SK-N-SH (cell line): Measurements from ENCODE around the gene DHRS1. TPM values are rescaled to one million over a fixed set of nuclear protein-coding genes. Genes with fewer than 3 reads are reported as not detected.

Experiments
- CTCF ChIA-PET: fragments of 300-600, 350-600 bp; formaldehyde crosslinking; extraction: SDS; loops from one replicate; lab custom pipeline; 2021; lab: Yijun Ruan, JAX
- POLR2A ChIA-PET: fragments of 350-600 bp; sonication (Branson Sonifier 250); formaldehyde crosslinking; extraction: SDS; loops from one replicate; lab custom pipeline; 2020; ENCODE audit warnings: antibody characterized with exemption, inconsistent platforms; lab: Yijun Ruan, JAX
- DNase-seq: peaks from one replicate; pipeline ENCODE4 v3.0.0; 2012
- H2AFZ ChIP-seq: fragments of 200-600 bp; sonication (generic); 2 replicates; pipeline ENCODE4 v1.8.1; 2016; ENCODE audit warnings: antibody characterized with exemption, mild to moderate bottlenecking, low read depth
- H3F3A ChIP-seq: fragments of 200-600 bp; sonication (generic); replicated peaks from 2 replicates; pipeline ENCODE3; 2016; ENCODE audit warnings: antibody characterized with exemption, mild to moderate bottlenecking; ENCODE audit not compliant: insufficient read depth
- H3K27ac ChIP-seq, 2 experiments: fragments of 200-500 bp in 1 of 2; fragments of 200-600 bp in 1 of 2; sonication (Bioruptor generic) in 1 of 2; sonication (generic), shearing (Covaris generic) in 1 of 2; 2 replicates each; pipeline versions ENCODE4 v1.5.1 to v1.6.1; 2014 to 2016; ENCODE audit warnings: low read depth in 2 of 2, inconsistent platforms in 1 of 2, low read length in 1 of 2, mild to moderate bottlenecking in 1 of 2, mixed read lengths in 1 of 2
- H3K27me3 ChIP-seq: fragments of 200-600 bp; sonication (generic), shearing (Covaris generic); 2 replicates; pipeline ENCODE4 v1.6.1; 2016; ENCODE audit warnings: mixed run types; ENCODE audit not compliant: insufficient read depth
- H3K36me3 ChIP-seq, 2 experiments: fragments of 200-500 bp in 1 of 2; fragments of 200-600 bp in 1 of 2; sonication (Bioruptor generic) in 1 of 2; sonication (generic) in 1 of 2; replicated peaks in 1 of 2; 2 replicates each; pipeline versions ENCODE3 to v1.5.1; 2014 to 2016; ENCODE audit warnings: low read length in 1 of 2, mild to moderate bottlenecking in 1 of 2; ENCODE audit not compliant: insufficient read depth in 2 of 2, control insufficient read depth in 1 of 2
- H3K4me1 ChIP-seq, 2 experiments: fragments of 200-500 bp in 1 of 2; fragments of 200-600 bp in 1 of 2; sonication (Bioruptor generic) in 1 of 2; sonication (generic), shearing (Covaris generic) in 1 of 2; 2 replicates each; pipeline versions ENCODE4 v1.5.1 to v1.6.1; 2014 to 2016; ENCODE audit warnings: low read depth in 1 of 2, low read length in 1 of 2, mixed run types in 1 of 2; ENCODE audit not compliant: insufficient read depth in 2 of 2, control insufficient read depth in 1 of 2
- H3K4me2 ChIP-seq: fragments of 200-600 bp; sonication (generic), shearing (Covaris generic); 2 replicates; pipeline ENCODE4 v1.6.1; 2017; ENCODE audit warnings: mixed run types
- H3K4me3 ChIP-seq, 2 experiments: fragments of 200-500 bp in 1 of 2; fragments of 200-600 bp in 1 of 2; sonication (Bioruptor generic) in 1 of 2; sonication (generic), shearing (Covaris generic) in 1 of 2; 2 replicates each; pipeline versions ENCODE4 v1.5.1 to v1.8.1; 2014 to 2016; ENCODE audit warnings: low read depth in 2 of 2, inconsistent platforms in 1 of 2, low read length in 1 of 2, mild to moderate bottlenecking in 1 of 2, mixed read lengths in 1 of 2, moderate library complexity in 1 of 2
- H3K79me2 ChIP-seq: fragments of 200-600 bp; sonication (generic); 2 replicates; pipeline ENCODE4 v1.8.1; 2017; ENCODE audit warnings: mild to moderate bottlenecking; ENCODE audit not compliant: insufficient read depth
- H3K9ac ChIP-seq: fragments of 200-600 bp; sonication (generic); 2 replicates; pipeline ENCODE4 v1.6.1; 2017; ENCODE audit warnings: mixed run types
- H3K9me2 ChIP-seq: fragments of 200-600 bp; sonication (generic); 2 replicates; pipeline ENCODE4 v1.6.1; 2017; ENCODE audit warnings: mixed run types
- H3K9me3 ChIP-seq: fragments of 200-600 bp; sonication (generic); 2 replicates; pipeline ENCODE4 v1.6.1; 2017; ENCODE audit warnings: mixed run types, mild to moderate bottlenecking, moderate library complexity
- H4K20me1 ChIP-seq: fragments of 200-600 bp; sonication (generic); 2 replicates; pipeline ENCODE4 v1.6.1; 2017; ENCODE audit warnings: mild to moderate bottlenecking, mixed run types; ENCODE audit not compliant: insufficient read depth
- CHD2 ChIP-seq: fragments of 150-350 bp; IDR thresholded peaks from 2 replicates; pipeline ENCODE4 v1.6.1; 2018; ENCODE audit warnings: low read length; ENCODE audit not compliant: partially characterized antibody
- EP300 ChIP-seq, 2 experiments: IDR thresholded peaks; 2 replicates each; pipeline versions ENCODE4 v1.4.0 to v1.6.1; 2012; ENCODE audit warnings: borderline replicate concordance in 1 of 2, low read depth in 1 of 2, low read length in 1 of 2
- EZH2phosphoT487 ChIP-seq: fragments of 200-600 bp; sonication (generic); IDR thresholded peaks from 2 replicates; pipeline ENCODE4 v1.6.1; 2017; ENCODE audit warnings: low read depth, mixed run types, mild to moderate bottlenecking, antibody characterized with exemption, moderate library complexity, borderline replicate concordance
- FOSL2 ChIP-seq: IDR thresholded peaks from 2 replicates; pipeline ENCODE4 v1.4.0; 2012; ENCODE audit warnings: low read depth, mild to moderate bottlenecking, moderate library complexity, borderline replicate concordance
- GABPA ChIP-seq: IDR thresholded peaks from 2 replicates; pipeline ENCODE4 v1.4.0; 2012; ENCODE audit warnings: low read depth, mild to moderate bottlenecking
- GATA2 ChIP-seq: sonication (generic); formaldehyde crosslinking; IDR thresholded peaks from 2 replicates; pipeline ENCODE4 v1.5.0; 2020; ENCODE audit warnings: mild to moderate bottlenecking, missing genetic modification reagents
- JUND ChIP-seq: IDR thresholded peaks from 2 replicates; pipeline ENCODE4 v1.4.0; 2012
- MEF2A ChIP-seq: IDR thresholded peaks from 2 replicates; pipeline ENCODE4 v1.4.0; 2012; ENCODE audit warnings: low read depth, borderline replicate concordance
- MXI1 ChIP-seq: IDR thresholded peaks from 2 replicates; pipeline ENCODE4 v1.6.1; 2012; ENCODE audit warnings: mild to moderate bottlenecking, low read depth, low read length, improper control_type of control experiment
- NRF1 ChIP-seq: IDR thresholded peaks from 2 replicates; pipeline ENCODE4 v1.6.1; 2012; ENCODE audit warnings: low read depth, mild to moderate bottlenecking, low read length
- POLR2AphosphoS5 ChIP-seq: IDR thresholded peaks from 2 replicates; pipeline ENCODE4 v1.6.1; 2012; ENCODE audit warnings: low read depth, low read length
- RAD21 ChIP-seq: IDR thresholded peaks from 2 replicates; pipeline ENCODE4 v1.6.1; 2012; ENCODE audit warnings: mild to moderate bottlenecking, low read length
- RFX5 ChIP-seq: IDR thresholded peaks from 2 replicates; pipeline ENCODE4 v1.6.1; 2012; ENCODE audit warnings: mild to moderate bottlenecking, improper control_type of control experiment, low read length
- SIN3A ChIP-seq: IDR thresholded peaks from 2 replicates; pipeline ENCODE4 v1.6.1; 2012; ENCODE audit warnings: low read depth, mild to moderate bottlenecking, low read length, moderate library complexity, borderline replicate concordance
- SMC3 ChIP-seq: IDR thresholded peaks from 2 replicates; pipeline ENCODE4 v1.6.1; 2012; ENCODE audit warnings: low read depth, low read length, improper control_type of control experiment
- TAF1 ChIP-seq: IDR thresholded peaks from 2 replicates; pipeline ENCODE4 v1.6.1; 2012; ENCODE audit warnings: low read depth, mild to moderate bottlenecking, low read length, moderate library complexity, borderline replicate concordance
- WGBS: methylation state at CpG from one replicate; pipeline ENCODE4 v1.1.6; 2017; ENCODE audit warnings: low lambda C conversion rate; 5-methylcytosine and 5-hydroxymethylcytosine counted together
- polyA plus RNA-seq, 3 experiments: library from polyadenylated mRNA; depleted of rRNA; stranded (reverse); fragments of >200 nt; gene quantifications; 2 replicates each; pipeline ENCODE4 v1.2.3, GENCODE V29; 2012
- TF ChIP-seq, protein P1 (sequence below): IDR thresholded peaks from 2 replicates; pipeline ENCODE4 v1.6.1; 2012; ENCODE audit warnings: mild to moderate bottlenecking, low read depth, low read length, moderate library complexity
- TF ChIP-seq, protein P2 (sequence below): IDR thresholded peaks from 2 replicates; pipeline ENCODE4 v1.4.0; 2012; ENCODE audit warnings: low read depth
- TF ChIP-seq, protein P3 (sequence below): fragments of 200-600 bp; sonication (generic); IDR thresholded peaks from 2 replicates; pipeline ENCODE4 v1.6.1; 2017; ENCODE audit warnings: antibody characterized with exemption, mild to moderate bottlenecking, moderate library complexity
- TF ChIP-seq, protein P4 (sequence below): fragments of 150-350 bp; IDR thresholded peaks from 2 replicates; pipeline ENCODE4 v1.6.1; 2017; ENCODE audit warnings: antibody characterized with exemption, low read length, low read depth, borderline replicate concordance

The DHRS1 gene
- polyA plus RNA-seq, 1 of the 3 experiments (the other 2 are of a cell fraction) = 65.4 TPM

DNA sequence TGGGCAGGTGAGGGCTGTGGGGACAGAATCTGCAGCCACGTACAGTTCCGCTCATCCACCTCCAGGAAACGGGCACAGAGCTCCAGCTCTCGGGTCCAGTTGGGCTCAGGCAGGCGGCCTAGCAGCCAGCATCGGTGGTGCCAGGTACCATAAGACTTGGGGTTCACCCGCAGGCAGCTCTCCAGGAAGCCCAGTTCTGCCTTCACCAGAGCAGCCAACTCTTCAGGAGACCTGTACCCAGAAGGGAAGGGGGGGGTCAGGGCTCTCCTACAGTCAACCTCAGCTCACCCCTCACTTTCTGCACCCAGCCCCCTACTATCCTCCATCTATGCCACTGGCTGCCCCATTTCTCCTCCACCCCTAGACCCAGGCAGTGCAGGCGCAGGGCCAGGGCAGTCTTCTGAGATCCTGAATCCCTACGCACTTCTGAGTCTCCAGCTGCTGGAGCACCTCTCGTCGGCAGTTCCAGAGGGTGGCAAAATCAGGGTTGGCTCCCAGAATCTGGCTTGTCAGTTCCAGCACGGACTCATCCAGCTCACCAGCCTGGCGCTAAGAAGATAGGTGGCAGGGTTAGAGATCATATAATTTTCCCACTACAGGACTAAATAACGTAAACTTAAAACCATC is 29.6 kb downstream of the DHRS1 start:
- H3K4me1 ChIP-seq = peaks cover 6 to 10% of the 10 kb centered on the region in 2 experiments; a peak in 2 of 4 replicates
- ChIA-PET CTCF (interaction anchor here (0.9 to 4.9 kb wide), 9 partner anchors 10 to 162 kb away, joined by 3 to 37 read pairs (median 6); partner anchors contain the start of genes CIDEB and TINF2), POLR2A (interaction anchor here (1.1 to 1.7 kb wide), 3 partner anchors 8 to 156 kb away, joined by 5 to 23 read pairs (median 6); partner anchors contain the start of gene TINF2)
- H3K9ac ChIP-seq = no peak overlapping the region
- WGBS = 97% methylated on average over 7 of the region's 14 CpGs
- TF ChIP-seq SMC3 (no peak), MEF2A (no peak), EZH2phosphoT487 (no peak), GATA2 (CRISPR knock-in tag) (no peak)
- TF ChIP-seq, all 33 proteins: peak for 0
- Histone ChIP-seq H3K79me2 (no peaks in the 10 kb centered on the region; the same call in 1 of the 2 replicates), H3K36me3 (peaks cover 0 to 31% of the 10 kb centered on the region in 2 experiments), H3F3A (no peaks in the 10 kb centered on the region), H2AFZ (no peak overlapping the region), H3K27me3 (no peaks in the 10 kb centered on the region), H3K4me3 (no peak overlapping the region), H3K27ac (no peak overlapping the region), H4K20me1 (no peaks in the 10 kb centered on the region), H3K4me2 (no peak overlapping the region), H3K9me2 (no peaks in the 10 kb centered on the region), H3K9me3 (no peaks in the 10 kb centered on the region)
- DNase-seq = no peak

- no peak overlapping the region for H2AFZ ChIP-seq
- POLR2A ChIA-PET = no interaction called here
- H3K4me1 ChIP-seq = peaks cover 6 to 10% of the 10 kb centered on the region in 2 experiments; a peak in 2 of 4 replicates
- 85% methylated on average over 8 of the region's 8 CpGs for WGBS
- H4K20me1 ChIP-seq = no peaks in the 10 kb centered on the region
- no peak for DNase-seq
- H3K79me2 ChIP-seq = no peaks in the 10 kb centered on the region; the same call in 1 of the 2 replicates
- H3K36me3 ChIP-seq = peaks cover 0 to 31% of the 10 kb centered on the region in 2 experiments
- no peak for TF ChIP-seq RFX5
- no peak for TF ChIP-seq GABPA
- TF ChIP-seq POLR2AphosphoS5 = no peak
- TF ChIP-seq FOSL2 = no peak
- TF ChIP-seq TAF1 = no peak
- TF ChIP-seq, protein P1, sequence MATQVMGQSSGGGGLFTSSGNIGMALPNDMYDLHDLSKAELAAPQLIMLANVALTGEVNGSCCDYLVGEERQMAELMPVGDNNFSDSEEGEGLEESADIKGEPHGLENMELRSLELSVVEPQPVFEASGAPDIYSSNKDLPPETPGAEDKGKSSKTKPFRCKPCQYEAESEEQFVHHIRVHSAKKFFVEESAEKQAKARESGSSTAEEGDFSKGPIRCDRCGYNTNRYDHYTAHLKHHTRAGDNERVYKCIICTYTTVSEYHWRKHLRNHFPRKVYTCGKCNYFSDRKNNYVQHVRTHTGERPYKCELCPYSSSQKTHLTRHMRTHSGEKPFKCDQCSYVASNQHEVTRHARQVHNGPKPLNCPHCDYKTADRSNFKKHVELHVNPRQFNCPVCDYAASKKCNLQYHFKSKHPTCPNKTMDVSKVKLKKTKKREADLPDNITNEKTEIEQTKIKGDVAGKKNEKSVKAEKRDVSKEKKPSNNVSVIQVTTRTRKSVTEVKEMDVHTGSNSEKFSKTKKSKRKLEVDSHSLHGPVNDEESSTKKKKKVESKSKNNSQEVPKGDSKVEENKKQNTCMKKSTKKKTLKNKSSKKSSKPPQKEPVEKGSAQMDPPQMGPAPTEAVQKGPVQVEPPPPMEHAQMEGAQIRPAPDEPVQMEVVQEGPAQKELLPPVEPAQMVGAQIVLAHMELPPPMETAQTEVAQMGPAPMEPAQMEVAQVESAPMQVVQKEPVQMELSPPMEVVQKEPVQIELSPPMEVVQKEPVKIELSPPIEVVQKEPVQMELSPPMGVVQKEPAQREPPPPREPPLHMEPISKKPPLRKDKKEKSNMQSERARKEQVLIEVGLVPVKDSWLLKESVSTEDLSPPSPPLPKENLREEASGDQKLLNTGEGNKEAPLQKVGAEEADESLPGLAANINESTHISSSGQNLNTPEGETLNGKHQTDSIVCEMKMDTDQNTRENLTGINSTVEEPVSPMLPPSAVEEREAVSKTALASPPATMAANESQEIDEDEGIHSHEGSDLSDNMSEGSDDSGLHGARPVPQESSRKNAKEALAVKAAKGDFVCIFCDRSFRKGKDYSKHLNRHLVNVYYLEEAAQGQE = no peak
- TF ChIP-seq GATA2 (CRISPR knock-in tag) = no peak
- TF ChIP-seq EZH2phosphoT487 = no peak
- no peak for TF ChIP-seq SIN3A
- no peak for TF ChIP-seq NRF1
- no peak for TF ChIP-seq SMC3
- TF ChIP-seq, protein P2, sequence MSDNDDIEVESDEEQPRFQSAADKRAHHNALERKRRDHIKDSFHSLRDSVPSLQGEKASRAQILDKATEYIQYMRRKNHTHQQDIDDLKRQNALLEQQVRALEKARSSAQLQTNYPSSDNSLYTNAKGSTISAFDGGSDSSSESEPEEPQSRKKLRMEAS = no peak
- TF ChIP-seq, protein P3, sequence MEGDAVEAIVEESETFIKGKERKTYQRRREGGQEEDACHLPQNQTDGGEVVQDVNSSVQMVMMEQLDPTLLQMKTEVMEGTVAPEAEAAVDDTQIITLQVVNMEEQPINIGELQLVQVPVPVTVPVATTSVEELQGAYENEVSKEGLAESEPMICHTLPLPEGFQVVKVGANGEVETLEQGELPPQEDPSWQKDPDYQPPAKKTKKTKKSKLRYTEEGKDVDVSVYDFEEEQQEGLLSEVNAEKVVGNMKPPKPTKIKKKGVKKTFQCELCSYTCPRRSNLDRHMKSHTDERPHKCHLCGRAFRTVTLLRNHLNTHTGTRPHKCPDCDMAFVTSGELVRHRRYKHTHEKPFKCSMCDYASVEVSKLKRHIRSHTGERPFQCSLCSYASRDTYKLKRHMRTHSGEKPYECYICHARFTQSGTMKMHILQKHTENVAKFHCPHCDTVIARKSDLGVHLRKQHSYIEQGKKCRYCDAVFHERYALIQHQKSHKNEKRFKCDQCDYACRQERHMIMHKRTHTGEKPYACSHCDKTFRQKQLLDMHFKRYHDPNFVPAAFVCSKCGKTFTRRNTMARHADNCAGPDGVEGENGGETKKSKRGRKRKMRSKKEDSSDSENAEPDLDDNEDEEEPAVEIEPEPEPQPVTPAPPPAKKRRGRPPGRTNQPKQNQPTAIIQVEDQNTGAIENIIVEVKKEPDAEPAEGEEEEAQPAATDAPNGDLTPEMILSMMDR = no peak
- TF ChIP-seq RAD21 = no peak
- TF ChIP-seq MXI1 = no peak
- TF ChIP-seq CHD2 = no peak
- TF ChIP-seq, protein P4, sequence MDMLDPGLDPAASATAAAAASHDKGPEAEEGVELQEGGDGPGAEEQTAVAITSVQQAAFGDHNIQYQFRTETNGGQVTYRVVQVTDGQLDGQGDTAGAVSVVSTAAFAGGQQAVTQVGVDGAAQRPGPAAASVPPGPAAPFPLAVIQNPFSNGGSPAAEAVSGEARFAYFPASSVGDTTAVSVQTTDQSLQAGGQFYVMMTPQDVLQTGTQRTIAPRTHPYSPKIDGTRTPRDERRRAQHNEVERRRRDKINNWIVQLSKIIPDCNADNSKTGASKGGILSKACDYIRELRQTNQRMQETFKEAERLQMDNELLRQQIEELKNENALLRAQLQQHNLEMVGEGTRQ = no peak
- TF ChIP-seq EP300 (IDR thresholded peaks at IDR 0.05; ENCODE audit: borderline replicate concordance in 1 of 2, low read depth in 1 of 2, low read length in 1 of 2) = no peak
- no peak for TF ChIP-seq JUND
- TF ChIP-seq, all 33 proteins: peak for 0
- no peak overlapping the region for H3K4me2 ChIP-seq
- no peak overlapping the region for H3K9ac ChIP-seq
- no peaks in the 10 kb centered on the region for H3K9me3 ChIP-seq
- H3K9me2 ChIP-seq = no peaks in the 10 kb centered on the region
- no peaks in the 10 kb centered on the region for H3K27me3 ChIP-seq
- no peak overlapping the region for H3K27ac ChIP-seq
- no peak overlapping the region for H3K4me3 ChIP-seq
- CTCF ChIA-PET = interaction anchor here (0.9 to 4.9 kb wide), 6 partner anchors 13 to 162 kb away, joined by 3 to 37 read pairs (median 6); partner anchors contain the start of genes CIDEB and TINF2
- H3F3A ChIP-seq = no peaks in the 10 kb centered on the region
Measured at GRCh38 chr14:24269368-24269767, 30.2 kb downstream of the DHRS1 start.
